ENCODE results near the gene NCK2. TPM values are rescaled to one million over a fixed set of nuclear protein-coding genes. Genes with fewer than 3 reads are reported as not detected.
A peak's percentile ranks its signal among the peaks of the same experiment; 100 is the strongest.

The NCK2 gene
- total RNA-seq, 1 donor from 2014 or later: 160 TPM

- no peak for DNase-seq (ENCODE audit: low spot score)
Observed at GRCh38 chr2:105870062-105870461, 125.3 kb downstream of the NCK2 start.

DNA sequence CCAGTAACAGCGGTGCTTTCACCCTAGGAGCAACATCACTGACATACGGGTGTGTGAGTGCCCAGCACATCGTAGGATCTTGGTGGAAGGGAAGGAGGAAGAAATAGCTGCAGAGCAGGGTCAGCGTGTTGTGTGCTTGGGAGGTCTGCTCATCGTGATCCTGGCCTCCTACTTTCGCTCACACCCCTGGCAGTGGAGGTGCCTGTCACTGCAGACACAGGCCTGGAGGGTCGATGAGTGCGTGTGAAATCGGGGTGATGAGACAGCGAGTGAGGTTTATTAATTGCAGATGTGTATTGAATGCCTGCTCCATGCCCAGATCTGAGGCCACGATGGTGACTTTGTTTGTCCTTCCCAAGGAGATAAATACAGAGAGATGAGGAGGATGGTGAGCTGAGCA lies 126.1 kb downstream of the NCK2 start:
- no peak for DNase-seq (ENCODE audit: low spot score)

DNA sequence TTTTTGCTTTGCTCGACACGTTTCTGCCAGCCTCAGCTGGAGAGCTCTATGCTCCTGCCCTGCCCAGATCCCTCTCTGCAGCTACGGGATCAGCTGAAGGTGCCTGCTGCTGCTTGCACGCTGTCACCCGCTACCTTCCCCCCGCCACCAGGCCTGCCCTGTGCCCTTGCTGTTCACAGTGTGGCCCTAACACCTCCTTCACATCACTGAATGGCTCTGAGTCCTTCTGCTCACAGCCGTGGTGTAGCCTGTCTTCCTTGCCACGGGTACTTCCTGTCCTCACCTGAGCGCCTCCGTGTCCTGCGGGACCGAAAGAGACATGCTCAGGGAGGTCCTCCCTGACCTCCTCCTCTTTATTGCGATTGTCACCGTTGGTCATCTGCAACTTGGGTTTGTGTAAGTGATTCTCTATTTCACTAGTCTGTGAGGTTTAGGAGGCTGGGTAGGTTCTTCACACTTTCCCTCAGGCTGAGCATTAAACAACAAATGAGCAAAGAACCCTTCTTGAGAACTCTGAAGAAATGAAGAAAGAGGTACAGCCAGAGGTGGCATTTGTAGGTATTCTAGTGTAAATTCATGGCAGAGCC lies 127.5 kb downstream of the NCK2 start:
- no peak for DNase-seq (ENCODE audit: low spot score)

- DNase-seq (ENCODE audit: low spot score): no peak
Observed at GRCh38 chr2:105872830-105873229, 128.1 kb downstream of the NCK2 start.

DNA sequence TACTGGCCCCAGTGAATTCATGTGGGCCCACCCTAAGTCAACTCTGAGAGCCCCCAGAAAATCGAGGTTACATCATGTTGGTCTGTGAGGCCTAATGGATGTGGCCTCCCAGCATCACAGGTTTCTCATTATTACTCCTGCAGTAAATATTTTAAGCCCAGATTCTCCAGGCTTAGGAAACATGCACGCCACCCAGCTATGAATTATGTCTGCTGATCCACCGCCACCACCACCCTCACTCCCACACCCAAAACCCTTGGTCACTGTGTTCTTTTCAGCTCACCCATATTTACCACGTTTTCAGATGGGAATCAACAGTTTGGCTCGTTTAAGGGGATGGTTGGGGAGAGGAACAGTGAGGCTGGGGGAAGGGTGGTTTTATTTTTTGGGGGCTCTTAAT lies 128.6 kb downstream of the NCK2 start:
- DNase-seq (ENCODE audit: low spot score): no peak

GRCh38 chr2:105873721-105874120 lies 129.0 kb downstream of the NCK2 start:
- DNase-seq (ENCODE audit: low spot score): peak; percentile 31

DNA sequence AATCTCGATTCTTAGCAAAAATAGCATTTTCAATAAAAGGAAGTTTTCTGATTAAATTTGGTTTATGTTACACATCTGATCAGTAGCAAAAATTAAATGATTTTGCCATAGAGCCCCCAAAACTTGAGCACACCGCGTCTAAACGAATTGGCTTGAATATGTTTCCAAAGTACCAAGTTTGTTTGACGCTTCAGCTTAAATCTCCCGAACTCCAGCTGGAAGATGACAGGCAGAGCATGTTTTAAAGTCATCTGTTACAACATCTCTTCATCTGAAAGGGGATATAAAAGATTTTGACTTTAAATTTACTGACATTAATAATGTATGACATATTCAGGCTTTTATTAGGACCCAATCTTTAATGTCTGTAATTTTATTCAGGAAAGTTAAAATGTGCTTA lies 129.8 kb downstream of the NCK2 start:
- DNase-seq (ENCODE audit: low spot score): no peak

DNA sequence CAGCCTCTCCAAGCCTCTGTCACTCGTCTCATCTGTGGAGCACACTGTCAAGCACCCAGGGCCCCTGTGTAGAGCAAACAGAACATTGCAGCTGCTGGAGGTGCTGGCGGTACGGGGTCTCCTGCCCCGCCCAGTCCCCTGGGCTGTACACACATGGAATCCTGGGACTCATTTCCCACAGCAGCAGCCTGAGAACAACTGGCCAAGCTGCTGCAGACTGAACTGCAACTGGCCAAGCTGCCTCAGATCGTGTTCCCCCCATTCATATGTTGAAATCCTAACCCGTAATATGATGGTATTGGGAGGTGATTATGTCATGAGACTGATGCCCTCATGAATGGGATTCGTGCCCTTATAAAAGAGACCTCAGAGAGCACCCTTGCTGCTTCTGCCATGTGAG lies 130.5 kb downstream of the NCK2 start:
- DNase-seq (ENCODE audit: low spot score): no peak

DNA sequence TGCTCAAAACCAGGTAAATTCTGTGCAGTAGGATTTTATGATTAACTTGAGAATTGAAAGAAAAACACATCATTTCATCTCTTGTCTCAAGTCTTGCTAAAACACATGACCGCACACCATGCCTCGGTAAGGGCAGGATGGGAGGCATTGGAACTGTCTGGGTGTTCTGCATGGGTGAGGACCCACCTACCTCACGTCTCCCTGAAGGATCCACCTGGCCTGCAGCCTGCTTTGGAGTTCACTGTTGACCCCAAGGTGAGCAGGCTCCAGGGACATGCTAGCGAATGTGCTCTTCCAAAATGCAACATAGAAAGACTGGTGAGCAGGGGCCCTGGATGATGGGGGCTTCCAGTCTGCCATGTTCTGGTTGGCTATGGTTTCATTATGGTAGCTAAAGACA lies 131.5 kb downstream of the NCK2 start:
- no peak for DNase-seq (ENCODE audit: low spot score)

DNA sequence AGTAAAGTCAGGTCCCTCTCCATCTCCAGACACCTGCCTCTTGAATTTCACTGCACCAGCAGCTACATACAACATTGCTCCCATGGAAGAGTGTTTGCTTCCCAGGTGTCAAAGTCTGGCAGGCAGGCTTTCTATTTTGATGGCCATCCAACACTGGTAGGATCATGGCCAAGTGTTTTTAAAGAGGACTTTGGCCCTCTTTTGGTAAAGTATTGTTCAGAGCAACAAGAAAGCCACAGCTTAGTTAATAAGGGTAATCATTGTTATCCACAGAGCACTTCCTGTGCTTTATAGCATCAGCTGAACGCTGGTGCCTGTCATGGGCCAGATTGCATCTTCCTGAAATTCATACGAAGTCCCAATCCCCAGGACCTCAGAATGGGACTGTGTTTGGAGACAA lies 133.2 kb downstream of the NCK2 start:
- peak; percentile 69 for DNase-seq (ENCODE audit: low spot score)

GRCh38 chr2:105879106-105879802 lies 134.5 kb downstream of the NCK2 start:
- no peak for DNase-seq (ENCODE audit: low spot score)

GRCh38 chr2:105879803-105880300 lies 135.1 kb downstream of the NCK2 start:
- no peak for DNase-seq (ENCODE audit: low spot score)

GRCh38 chr2:105880637-105881036 lies 135.9 kb downstream of the NCK2 start:
- no peak for DNase-seq (ENCODE audit: low spot score)

DNA sequence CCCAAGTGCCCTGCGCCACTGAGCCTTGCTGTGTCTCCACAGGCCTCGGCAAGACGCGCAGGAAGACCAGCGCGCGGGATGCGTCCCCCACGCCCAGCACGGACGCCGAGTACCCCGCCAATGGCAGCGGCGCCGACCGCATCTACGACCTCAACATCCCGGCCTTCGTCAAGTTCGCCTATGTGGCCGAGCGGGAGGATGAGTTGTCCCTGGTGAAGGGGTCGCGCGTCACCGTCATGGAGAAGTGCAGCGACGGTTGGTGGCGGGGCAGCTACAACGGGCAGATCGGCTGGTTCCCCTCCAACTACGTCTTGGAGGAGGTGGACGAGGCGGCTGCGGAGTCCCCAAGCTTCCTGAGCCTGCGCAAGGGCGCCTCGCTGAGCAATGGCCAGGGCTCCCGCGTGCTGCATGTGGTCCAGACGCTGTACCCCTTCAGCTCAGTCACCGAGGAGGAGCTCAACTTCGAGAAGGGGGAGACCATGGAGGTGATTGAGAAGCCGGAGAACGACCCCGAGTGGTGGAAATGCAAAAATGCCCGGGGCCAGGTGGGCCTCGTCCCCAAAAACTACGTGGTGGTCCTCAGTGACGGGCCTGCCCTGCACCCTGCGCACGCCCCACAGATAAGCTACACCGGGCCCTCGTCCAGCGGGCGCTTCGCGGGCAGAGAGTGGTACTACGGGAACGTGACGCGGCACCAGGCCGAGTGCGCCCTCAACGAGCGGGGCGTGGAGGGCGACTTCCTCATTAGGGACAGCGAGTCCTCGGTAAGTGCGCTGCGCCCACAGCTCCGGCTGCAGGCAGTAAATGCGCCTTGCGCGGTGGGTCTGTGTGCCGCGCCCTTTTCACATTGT lies 136.8 kb downstream of the NCK2 start:
- DNase-seq (ENCODE audit: low spot score): no peak

DNA sequence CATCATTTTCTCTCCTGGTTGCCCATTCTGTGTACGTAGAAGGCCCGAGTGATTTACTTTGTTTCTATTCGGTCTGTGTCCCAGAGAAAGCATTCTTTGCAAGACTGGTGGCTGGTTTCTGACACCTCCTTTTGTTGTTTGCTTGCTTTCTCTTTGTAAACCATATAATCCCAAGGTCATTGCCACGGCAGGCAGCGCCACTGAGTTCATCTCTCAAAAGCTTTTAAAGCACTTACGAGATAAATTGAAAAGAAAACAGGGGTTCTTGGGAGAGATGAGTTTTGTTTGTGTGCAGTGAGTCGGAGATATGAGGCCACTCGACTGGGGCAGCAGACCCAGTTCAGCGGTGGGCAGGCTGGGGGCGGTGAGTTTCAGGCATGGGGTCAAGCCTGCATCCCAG lies 137.6 kb downstream of the NCK2 start:
- no peak for DNase-seq (ENCODE audit: low spot score)

- DNase-seq (ENCODE audit: low spot score): no peak
Observed at GRCh38 chr2:105882920-105883435, 138.3 kb downstream of the NCK2 start.

GRCh38 chr2:105883911-105884694 lies 139.4 kb downstream of the NCK2 start:
- DNase-seq (ENCODE audit: low spot score): no peak

DNA sequence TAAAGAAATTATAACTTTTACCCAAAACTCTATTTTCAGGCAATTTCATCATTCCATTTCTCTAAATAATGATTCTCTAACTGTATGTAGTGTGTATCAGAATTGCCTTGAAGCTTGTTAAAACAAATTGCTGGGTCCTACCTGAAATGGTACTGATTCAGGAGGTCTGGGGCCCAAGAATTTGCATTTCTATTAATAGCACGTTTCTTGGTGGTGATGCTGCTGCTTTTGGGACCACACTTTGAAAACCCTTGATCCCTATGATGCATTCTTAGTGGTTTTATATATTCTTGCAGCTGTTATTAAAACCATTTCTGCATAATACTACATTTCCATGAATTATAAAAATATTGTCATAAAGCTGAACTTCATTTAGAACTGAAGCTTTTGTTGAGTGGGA lies 140.7 kb downstream of the NCK2 start:
- no peak for DNase-seq (ENCODE audit: low spot score)

GRCh38 chr2:105886029-105886454 lies 141.3 kb downstream of the NCK2 start:
- DNase-seq (ENCODE audit: low spot score): no peak

DNA sequence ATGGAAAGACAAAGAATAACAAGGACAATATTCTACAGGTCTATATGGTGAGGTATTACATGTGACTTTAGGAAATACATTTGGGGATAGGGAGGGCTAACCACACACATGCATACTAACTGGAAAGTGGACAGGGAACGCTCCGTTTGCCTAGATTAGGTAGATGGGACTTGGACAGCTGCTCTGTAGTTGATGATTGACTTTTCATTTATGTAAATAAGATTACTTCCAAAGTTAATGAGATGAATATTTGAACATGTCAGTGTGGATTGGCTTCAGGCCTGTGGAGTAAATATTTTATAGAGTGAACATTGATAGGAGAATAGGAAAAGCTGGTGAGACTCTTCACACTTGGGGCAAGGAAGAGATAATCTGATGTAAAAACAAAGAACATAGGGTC lies 142.0 kb downstream of the NCK2 start:
- peak; percentile 38 for DNase-seq (ENCODE audit: low spot score)

DNA sequence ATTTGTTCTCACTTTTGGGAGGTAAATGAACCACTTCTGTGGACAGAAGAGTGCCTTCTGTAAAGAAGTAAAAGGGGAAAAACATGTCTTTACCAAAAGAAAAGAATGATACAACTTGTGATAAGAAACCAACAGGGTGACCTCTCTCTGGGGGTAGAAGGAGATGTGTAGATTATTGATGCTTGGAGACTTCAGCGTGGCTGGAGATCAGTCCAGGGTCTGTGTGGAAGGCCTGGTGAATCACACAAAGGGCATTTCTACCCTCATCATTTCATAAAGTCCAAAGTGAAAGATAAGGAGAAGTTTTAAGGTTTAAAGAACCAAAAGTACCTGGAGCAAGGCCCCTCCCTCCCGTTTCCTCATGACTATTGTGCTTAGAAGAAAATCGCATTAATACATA lies 142.5 kb downstream of the NCK2 start:
- DNase-seq (ENCODE audit: low spot score): no peak

GRCh38 chr2:105888625-105889024 lies 143.9 kb downstream of the NCK2 start:
- DNase-seq (ENCODE audit: low spot score): no peak
